WTC11 (cell line): ENCODE data around the gene MYO5B.

Experiments used
- AFF4 ChIP-seq: sonication (generic); formaldehyde crosslinking; IDR thresholded peaks from 2 replicates; pipeline ENCODE4 v1.8.1; 2023; ENCODE audit warnings: mild to moderate bottlenecking, missing genetic modification reagents, borderline replicate concordance
- JUN ChIP-seq: sonication (generic); formaldehyde crosslinking; IDR thresholded peaks from 2 replicates; pipeline ENCODE4 v1.8.0; 2023; ENCODE audit warnings: mild to moderate bottlenecking, missing genetic modification reagents
- SP1 ChIP-seq: sonication (generic); formaldehyde crosslinking; conservative IDR thresholded peaks from 2 replicates; pipeline ENCODE4 v1.8.1; 2022; ENCODE audit warnings: missing genetic modification reagents
- ZNF532 ChIP-seq: fragments of 250-450 bp; sonication (Bioruptor Pico); IDR thresholded peaks from 2 replicates; pipeline ENCODE4 v1.9.0; 2021; ENCODE audit warnings: mild to moderate bottlenecking, borderline replicate concordance
- TF ChIP-seq, protein P1 (sequence below): fragments of 200-600 bp; IDR thresholded peaks from 2 replicates; pipeline ENCODE4 v1.8.0; 2022; ENCODE audit warnings: antibody characterized with exemption

DNA sequence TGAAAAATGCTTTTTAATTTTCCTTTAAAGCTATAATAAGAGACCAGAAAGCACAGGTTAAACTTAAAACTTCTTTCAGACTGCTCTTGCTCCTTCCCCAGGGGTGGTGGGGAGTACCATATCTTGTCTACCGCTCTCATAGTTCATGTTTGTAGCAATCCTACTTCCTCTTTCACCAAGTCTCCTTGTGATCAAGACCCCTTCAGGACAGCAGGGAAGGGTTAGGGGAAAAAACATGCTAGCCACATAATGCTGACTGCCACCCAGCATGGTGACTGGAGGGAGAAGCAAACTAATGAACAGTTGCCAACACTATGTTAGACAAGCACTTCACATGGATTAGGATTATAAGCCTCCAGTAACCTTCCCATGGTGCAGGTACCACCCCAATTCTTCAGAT lies 8.6 kb downstream of the MYO5B start:
- TF ChIP-seq, protein P1, sequence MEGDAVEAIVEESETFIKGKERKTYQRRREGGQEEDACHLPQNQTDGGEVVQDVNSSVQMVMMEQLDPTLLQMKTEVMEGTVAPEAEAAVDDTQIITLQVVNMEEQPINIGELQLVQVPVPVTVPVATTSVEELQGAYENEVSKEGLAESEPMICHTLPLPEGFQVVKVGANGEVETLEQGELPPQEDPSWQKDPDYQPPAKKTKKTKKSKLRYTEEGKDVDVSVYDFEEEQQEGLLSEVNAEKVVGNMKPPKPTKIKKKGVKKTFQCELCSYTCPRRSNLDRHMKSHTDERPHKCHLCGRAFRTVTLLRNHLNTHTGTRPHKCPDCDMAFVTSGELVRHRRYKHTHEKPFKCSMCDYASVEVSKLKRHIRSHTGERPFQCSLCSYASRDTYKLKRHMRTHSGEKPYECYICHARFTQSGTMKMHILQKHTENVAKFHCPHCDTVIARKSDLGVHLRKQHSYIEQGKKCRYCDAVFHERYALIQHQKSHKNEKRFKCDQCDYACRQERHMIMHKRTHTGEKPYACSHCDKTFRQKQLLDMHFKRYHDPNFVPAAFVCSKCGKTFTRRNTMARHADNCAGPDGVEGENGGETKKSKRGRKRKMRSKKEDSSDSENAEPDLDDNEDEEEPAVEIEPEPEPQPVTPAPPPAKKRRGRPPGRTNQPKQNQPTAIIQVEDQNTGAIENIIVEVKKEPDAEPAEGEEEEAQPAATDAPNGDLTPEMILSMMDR: no peak
- TF ChIP-seq AFF4 (CRISPR knock-in tag): no peak
- TF ChIP-seq SP1: no peak
- no peak for TF ChIP-seq ZNF532
- TF ChIP-seq JUN: no peak
